Breast epithelium (tissue), 3 donors: Measurements from ENCODE around the gene ISCU.

Source experiments
- CTCF ChIP-seq, 3 donors: fragments of 450-650 bp; IDR thresholded peaks; one replicate each; pipeline ENCODE4 v1.5.1; 2016 to 2017; ENCODE audit warnings: antibody characterized with exemption in 3 of 3, mild to moderate bottlenecking in 3 of 3, moderate library complexity in 3 of 3
- POLR2A ChIP-seq: fragments of 450-650 bp; IDR thresholded peaks from one replicate; pipeline ENCODE4 v1.6.1; 2016; ENCODE audit warnings: antibody characterized with exemption, mild to moderate bottlenecking, moderate library complexity

- TF ChIP-seq CTCF (IDR thresholded peaks at IDR 0.05): no peak
- TF ChIP-seq POLR2A: no peak
These were observed 33.6 kb downstream of the ISCU start for GRCh38 chr12:108595711-108596647.
